Epithelial cell of proximal tubule (primary cell): ENCODE results near the gene BARX1. TPM values are rescaled to one million over a fixed set of nuclear protein-coding genes. Genes with fewer than 3 reads are reported as not detected.

Experiments
- DNase-seq: peaks from one replicate; pipeline ENCODE4 v3.0.0-alpha.2; 2011; ENCODE audit warnings: low read depth
- H3K4me3 ChIP-seq: 2 replicates; pipeline ENCODE4 v1.5.1; 2011; ENCODE audit warnings: low read depth, mild to moderate bottlenecking, low read length
- total RNA-seq: library from RNA; depleted of rRNA; stranded (reverse); fragments of >200 nt; gene quantifications from 2 replicates; pipeline ENCODE4 v1.2.3, GENCODE V29; 2015
- TF ChIP-seq, protein P1 (sequence below): conservative IDR thresholded peaks from 2 replicates; pipeline ENCODE4 v1.5.1; 2012; ENCODE audit warnings: low read depth, mild to moderate bottlenecking, low read length

BARX1 gene
- total RNA-seq, 1 donor from 2014 or later = not detected

DNA sequence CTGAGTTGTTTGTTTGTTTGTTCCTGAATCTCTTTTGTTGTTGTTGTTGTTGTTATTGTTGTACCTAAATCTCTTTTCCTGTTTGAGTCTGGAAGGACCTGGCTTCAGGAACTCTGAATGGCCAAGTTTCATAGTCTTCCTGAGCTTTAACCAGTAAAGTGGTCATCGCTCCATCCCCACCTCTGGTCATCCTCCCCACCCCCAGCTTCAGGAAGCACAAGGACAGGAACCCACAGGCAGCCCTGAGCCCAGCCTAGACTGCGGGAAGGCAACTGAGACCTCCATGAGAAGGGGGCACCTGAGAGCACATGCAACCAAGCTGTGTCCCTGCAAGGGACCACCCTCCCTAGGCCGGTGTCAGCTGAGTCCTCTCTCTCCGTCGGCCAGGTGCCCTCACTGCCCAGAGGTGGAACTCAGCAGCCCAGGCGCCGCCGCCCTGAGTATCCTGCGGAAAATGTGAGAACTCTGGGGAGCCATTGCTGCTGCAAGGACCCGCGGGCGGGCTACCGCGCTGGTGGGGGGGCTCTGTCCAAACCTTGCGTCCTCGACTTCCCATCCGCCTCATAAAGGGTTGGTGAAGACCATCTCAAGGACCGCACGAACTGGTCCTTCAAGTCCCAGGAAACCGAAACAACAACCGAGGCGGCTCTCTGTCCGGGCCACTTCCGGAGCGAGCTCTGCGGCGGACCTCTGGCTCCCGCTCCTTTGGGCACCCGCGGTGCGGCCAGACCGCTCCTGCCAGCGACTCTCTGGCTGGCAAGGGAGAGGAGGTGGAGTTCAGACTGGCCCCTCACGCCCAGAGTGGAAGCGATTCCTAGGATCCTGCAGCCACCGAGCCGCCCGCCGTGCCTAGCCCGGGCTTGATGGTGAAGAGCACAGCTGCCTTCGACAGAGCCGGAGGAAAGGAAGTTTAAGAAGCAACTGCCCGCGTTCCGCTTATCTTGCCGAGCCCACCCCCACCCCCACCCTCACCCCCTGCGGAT is 4.2 kb downstream of the BARX1 start:
- H3K4me3 ChIP-seq = peak overlapping the region; percentile 34
- no peak for DNase-seq
- TF ChIP-seq, protein P1, sequence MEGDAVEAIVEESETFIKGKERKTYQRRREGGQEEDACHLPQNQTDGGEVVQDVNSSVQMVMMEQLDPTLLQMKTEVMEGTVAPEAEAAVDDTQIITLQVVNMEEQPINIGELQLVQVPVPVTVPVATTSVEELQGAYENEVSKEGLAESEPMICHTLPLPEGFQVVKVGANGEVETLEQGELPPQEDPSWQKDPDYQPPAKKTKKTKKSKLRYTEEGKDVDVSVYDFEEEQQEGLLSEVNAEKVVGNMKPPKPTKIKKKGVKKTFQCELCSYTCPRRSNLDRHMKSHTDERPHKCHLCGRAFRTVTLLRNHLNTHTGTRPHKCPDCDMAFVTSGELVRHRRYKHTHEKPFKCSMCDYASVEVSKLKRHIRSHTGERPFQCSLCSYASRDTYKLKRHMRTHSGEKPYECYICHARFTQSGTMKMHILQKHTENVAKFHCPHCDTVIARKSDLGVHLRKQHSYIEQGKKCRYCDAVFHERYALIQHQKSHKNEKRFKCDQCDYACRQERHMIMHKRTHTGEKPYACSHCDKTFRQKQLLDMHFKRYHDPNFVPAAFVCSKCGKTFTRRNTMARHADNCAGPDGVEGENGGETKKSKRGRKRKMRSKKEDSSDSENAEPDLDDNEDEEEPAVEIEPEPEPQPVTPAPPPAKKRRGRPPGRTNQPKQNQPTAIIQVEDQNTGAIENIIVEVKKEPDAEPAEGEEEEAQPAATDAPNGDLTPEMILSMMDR = no peak

DNA sequence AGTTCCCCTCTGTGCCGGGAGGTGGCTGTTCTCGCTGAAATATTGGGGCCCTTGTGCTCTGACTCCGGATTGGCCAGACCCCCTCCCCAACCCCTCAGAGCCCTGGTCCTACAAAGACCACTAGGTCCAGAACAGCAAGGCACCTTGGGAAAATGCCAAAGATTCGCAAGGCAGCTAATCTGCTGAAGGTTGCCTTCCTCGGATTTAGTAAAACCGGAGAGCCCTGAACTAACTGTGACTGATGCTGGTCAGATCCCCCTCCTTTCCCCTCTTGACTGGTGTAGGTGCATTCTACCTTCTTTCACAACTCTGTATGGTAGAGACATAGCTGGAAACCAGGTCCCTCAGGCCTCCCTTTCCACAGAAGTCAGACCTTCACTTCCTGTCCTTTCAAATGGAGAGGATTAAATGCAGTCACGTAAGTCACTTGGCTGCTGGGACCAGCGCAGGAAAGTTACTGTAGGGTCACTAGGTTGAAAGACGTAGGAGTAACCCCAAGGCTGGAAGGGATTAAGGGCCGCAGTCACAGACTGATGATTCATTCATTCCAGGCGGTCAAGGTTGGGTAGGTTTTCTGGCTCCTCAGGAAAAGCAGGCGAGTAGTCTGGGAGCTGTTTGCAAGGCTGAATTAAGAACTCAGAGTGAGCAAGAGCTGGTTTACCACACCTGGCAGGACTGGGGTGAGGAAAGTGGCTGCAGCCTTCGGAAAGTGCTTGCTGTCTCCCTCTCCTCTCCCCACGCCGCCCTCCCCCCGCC is 5.3 kb downstream of the BARX1 start:
- TF ChIP-seq, protein P1 = no peak
- no peak overlapping the region for H3K4me3 ChIP-seq
- DNase-seq = no peak

DNA sequence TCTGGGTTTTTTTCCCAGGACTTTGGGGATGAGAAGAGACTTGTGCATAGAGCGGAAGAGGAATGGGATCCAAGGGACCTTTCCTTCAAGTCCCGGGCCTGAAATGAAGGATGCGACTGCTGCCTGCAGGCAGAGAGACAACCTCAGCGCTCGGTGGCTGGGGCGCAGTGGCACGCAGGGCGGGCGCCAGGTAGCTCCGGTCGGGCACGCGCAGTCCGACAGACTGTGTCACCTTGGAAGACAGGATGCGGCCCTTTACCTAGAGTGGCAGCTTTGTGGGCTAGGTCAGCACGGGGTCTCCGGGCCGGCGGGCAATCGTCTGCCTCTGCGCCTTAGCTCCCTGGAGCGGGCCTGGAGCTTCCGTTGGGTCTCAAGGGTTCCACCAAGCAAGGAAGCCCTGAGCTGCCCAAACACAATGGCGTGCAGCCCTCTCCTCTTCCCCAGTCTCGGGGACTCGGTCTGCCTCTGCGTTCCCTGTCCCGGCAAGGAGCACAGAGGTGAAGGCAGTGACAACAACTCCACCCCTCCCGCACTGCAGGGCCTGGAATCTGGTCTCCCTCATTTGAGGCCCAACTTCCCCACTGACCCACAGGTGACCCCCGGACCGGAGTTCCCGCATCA is 6.0 kb downstream of the BARX1 start:
- no peak for DNase-seq
- TF ChIP-seq, protein P1 = no peak
- no peak overlapping the region for H3K4me3 ChIP-seq

- H3K4me3 ChIP-seq = no peak overlapping the region
- no peak for DNase-seq
- TF ChIP-seq, protein P1 = no peak
Observed at GRCh38 chr9:93948441-93949072, 6.6 kb downstream of the BARX1 start.

DNA sequence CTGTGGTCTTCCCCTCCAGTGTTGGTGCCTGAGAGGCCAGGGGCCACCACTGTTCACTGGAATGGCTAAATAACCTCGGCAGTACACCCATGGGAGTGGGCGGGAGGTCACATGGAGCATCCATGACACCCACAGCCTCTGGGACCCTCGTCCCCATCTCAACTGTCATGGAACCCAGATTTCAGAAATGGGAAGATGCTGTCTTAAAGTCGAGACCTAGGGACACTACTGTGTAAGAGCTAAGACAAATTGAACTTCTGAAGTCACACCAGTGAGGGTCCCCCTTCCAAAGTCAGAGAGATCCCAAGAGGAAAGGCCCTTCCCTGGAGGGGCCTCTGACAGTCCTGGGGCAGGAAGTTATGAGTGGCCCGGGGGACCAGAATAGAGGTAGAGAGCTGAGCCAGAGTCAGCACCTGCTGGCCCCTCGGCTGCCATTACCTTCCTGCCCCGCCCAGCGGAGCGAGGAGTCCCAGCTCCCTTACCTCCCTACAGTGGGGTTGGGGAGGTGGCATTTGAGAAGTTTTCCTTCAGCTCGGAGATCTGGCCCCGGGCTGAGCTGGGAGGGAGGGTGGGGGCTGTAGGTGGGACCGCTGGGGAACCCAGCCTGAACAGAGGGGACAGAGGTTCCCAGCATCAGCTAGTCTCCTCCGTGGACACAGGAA is 7.6 kb downstream of the BARX1 start:
- DNase-seq = no peak
- no peak overlapping the region for H3K4me3 ChIP-seq
- TF ChIP-seq, protein P1 = no peak

DNA sequence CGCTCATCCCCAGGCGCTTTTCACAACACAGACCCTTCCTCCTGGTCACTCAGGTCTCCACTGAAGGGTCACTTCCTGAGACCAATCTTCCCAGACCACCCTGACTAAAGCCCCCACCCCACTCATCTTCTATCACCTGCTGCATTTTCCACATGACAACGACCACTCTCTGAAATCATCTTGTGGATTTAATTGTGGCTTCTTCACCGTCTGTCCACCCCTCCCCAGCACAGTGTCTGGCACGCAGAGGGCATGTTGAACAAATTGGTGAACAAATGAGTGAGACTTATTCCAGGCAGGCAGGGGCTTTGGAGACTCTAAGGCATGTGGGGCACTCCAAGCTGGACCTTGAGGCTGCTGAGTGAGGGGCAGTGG is 8.8 kb downstream of the BARX1 start:
- TF ChIP-seq, protein P1 = no peak
- no peak for DNase-seq
- H3K4me3 ChIP-seq = no peak overlapping the region
